CD4-positive, alpha-beta T cell treated with Interferon gamma for 1 hour (primary cell): ENCODE data around the gene PGBD5.

Source experiments
- DNase-seq: peaks from one replicate; pipeline ENCODE4 v3.0.0-alpha.2; 2020

PGBD5 gene

GRCh38 chr1:230371923-230372703 lies 54.0 kb downstream of the PGBD5 start:
- no peak for DNase-seq

DNA sequence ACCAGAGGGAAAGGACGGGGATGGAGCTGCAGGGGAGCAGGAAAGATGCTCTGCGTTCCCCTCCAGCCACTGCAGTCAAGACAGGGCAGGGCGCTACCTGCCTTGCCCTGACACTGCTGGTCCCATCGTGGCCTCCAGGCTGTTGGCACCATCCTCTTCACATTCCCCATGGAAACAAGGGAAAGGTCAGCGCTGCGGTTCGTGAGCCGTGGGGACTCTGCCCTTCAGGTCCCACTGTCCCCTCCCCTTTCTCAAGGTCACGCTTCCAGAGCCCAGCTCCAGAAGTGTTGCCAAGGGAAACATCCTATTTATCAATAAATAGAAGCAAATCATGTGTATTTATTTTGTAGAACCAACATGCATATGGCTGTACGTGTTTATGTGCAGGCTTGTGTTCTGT lies 56.0 kb downstream of the PGBD5 start:
- DNase-seq = no peak

DNA sequence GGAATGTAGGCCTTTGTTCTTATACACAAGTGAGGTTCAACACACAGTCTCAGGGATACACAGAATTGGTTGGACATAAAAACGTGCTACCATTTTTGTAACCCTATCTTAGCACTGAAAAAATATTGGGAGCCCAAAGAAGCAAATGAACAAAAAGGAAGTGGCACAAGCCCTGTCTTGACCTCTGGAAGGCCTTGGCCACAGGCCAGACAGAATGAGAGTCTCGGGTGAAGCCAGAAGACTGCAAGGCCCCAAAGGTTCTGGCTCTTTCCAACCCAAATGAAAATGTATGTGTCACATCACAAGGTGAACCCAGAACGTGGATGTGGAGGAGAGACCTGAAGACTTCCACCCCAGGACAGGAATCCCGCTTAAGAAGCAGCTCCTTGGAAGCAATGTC lies 57.3 kb downstream of the PGBD5 start:
- no peak for DNase-seq

- DNase-seq = no peak
Measured at GRCh38 chr1:230368363-230368762, 57.8 kb downstream of the PGBD5 start.

GRCh38 chr1:230366504-230366915 lies 59.6 kb downstream of the PGBD5 start:
- DNase-seq = no peak

- no peak for DNase-seq
Measured at GRCh38 chr1:230365723-230366307, 60.3 kb downstream of the PGBD5 start.

DNA sequence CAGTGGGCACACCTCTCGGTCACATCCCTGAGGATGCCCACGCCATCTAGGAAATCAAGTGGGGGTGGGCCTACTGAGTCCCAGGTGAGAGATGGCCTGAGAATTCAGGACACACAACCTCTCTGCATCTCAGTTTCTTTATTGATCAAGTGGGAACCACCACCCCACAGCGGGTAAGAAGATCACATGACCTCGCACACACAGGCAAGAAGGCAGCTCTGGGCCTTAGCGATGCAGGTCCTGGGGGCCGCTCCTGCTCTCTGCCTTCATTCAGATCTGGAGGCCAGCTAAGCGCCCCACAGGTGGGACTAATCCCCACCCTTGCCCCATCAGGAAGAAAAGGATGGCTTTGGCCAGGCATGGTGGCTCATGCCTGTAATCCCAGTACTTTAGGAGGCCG lies 63.2 kb downstream of the PGBD5 start:
- no peak for DNase-seq

DNA sequence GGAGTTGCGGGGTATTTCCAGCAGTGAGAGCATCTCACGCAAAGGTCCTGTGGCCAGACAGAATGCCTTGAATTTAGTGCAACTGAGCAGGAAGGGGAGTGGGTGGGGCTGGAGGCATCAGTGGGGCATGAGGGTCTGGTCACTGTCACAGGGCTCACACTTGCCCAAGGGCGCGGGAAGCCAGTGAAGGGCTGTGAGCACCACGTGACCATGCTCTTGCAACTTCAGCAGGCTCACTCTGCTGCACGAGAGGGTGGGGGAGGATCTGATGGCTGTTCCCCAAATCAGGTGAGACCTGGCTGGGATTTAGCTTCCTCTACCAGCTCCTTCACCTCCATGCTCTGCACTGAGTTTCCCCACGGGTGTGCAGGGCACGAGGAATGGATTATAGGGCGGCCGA lies 64.2 kb downstream of the PGBD5 start:
- no peak for DNase-seq

- DNase-seq = no peak
Measured at GRCh38 chr1:230359992-230360668, 66.0 kb downstream of the PGBD5 start.

DNA sequence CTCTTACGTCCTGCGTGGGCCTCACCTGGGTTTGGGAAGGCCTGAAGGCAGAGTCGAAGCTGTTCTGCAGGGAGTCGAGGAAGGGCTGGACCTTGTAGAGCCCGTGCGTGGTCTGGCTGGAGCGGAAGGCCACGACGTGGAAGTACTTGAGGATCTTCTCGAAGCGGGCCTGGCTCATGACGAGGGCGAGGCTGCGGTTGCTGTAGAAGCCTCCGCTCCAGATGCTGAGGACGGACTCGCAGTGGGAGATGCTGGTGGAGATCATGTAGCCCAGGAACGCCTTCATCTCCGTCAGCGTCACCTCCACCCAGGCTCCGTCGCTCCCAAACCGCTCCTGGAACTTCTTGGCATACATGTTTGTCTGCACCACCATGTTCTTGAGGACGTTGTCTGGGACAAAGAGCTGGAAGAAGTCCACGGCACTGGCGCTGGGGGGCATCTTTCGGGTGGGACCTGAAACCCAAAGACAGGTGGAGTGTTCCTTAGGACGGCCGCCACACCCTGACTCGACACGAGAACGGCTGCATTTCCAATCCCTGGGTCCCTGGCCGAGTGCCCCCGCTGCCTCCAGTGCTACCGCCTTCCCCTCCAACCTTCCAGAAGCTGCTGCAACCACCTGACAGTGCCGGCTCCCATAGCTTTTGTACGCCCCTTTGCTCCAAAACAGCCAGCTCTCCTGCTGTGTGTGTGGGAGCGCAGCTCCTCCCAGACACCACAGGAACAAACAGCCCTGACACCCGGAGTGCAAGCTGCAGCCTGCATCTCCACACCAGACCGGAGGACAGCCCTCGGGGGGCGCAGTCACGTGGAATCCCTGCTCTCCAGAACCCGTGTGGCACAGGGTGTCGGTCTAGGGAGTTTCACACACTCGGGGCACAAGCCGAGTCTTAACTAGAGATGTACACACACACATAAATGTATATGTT lies 69.0 kb downstream of the PGBD5 start:
- DNase-seq = no peak

GRCh38 chr1:230356190-230356589 lies 69.9 kb downstream of the PGBD5 start:
- no peak for DNase-seq

- no peak for DNase-seq
Measured at GRCh38 chr1:230355594-230355993, 70.5 kb downstream of the PGBD5 start.

DNA sequence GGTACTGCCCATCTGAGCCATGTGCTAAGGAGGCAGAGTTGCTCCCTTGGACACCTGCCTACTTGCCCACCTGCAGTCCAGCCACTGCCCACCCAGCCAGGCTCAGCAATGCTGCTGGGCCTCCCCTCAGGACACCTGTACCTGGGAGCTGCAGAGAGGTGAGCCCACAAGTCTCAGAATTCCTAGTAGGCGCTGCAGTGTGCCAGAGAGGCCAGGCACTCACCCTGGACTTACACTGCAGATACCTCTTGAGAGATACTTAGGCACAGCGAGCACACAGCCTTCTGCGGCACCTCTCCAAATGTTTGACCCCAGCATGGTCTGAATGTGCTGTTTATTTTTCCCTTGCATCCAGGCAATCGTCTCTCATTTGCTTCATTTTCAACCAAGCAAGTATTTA lies 71.0 kb downstream of the PGBD5 start:
- DNase-seq = no peak

GRCh38 chr1:230354005-230354404 lies 72.1 kb downstream of the PGBD5 start:
- DNase-seq = no peak

GRCh38 chr1:230352537-230352936 lies 73.6 kb downstream of the PGBD5 start:
- DNase-seq = no peak

DNA sequence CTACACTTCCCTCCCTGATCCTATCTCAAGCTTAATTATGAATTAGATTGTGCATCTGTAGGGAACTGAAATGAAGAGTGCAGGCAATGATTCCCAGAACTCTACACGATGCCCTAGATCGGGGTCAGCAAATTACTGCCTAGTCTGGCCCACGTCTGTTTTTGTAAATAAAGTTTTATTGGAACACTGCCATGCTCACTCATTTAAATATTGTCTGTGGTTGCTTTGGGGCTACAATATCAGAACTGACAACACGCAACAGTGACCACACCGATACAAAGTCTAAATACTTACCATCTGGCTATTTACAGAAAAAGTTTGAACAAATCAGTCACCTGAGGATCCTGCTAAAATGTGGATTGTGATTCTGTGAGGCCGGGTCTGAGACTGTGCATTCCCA lies 74.1 kb downstream of the PGBD5 start:
- no peak for DNase-seq

DNA sequence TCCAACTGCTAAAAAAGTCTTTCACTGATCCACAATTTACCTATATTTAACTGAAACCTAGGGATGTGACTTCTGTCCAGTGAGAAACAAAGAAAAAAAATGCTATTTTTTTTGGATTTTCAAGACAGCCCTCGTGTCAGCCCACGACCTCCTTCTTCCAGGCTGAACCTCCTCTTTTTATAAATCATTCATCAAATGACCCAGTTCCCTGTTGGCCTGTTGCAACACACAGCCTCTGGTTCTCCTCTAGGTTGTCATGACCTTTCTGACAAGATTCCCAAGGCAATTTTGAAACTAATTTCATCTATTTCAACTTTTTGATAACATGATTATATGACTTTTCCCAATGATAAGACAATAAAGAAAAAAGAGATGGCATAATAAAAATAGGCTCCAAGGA lies 74.6 kb downstream of the PGBD5 start:
- no peak for DNase-seq

- DNase-seq = no peak
Measured at GRCh38 chr1:230350208-230350921, 75.8 kb downstream of the PGBD5 start.

GRCh38 chr1:230349020-230349393 lies 77.1 kb downstream of the PGBD5 start:
- DNase-seq = no peak

GRCh38 chr1:230348386-230349019 lies 77.6 kb downstream of the PGBD5 start:
- DNase-seq = no peak

- no peak for DNase-seq
Measured at GRCh38 chr1:230347896-230348295, 78.2 kb downstream of the PGBD5 start.
